Rectal smooth muscle tissue (tissue), 1 donor: ENCODE results near the gene GIGYF2.
A peak's percentile ranks its signal among the peaks of the same experiment; 100 is the strongest.
"Not testable (repeated sequence)": the region's sequence is repeated elsewhere in the genome, so short reads cannot be mapped to it uniquely, and the experiment has no call there.

Experiments
- H3K27ac ChIP-seq: one replicate; pipeline ENCODE4 v1.7.0; 2013; ENCODE audit warnings: low read depth, low read length, inconsistent platforms
- H3K27me3 ChIP-seq: one replicate; pipeline ENCODE4 v1.7.0; 2013; ENCODE audit warnings: low read length; ENCODE audit not compliant: control insufficient read depth, insufficient read depth
- H3K36me3 ChIP-seq: one replicate; pipeline ENCODE4 v1.7.0; 2013; ENCODE audit warnings: low read length; ENCODE audit not compliant: control insufficient read depth, insufficient read depth
- H3K4me1 ChIP-seq: one replicate; pipeline ENCODE4 v1.7.0; 2013; ENCODE audit warnings: low read length; ENCODE audit not compliant: control insufficient read depth, insufficient read depth
- H3K4me3 ChIP-seq: one replicate; pipeline ENCODE4 v1.7.0; 2013; ENCODE audit warnings: low read length
- H3K9ac ChIP-seq: one replicate; pipeline ENCODE4 v1.7.0; 2013; ENCODE audit warnings: low read length

GIGYF2 gene

GRCh38 chr2:232693344-232693743 is 3.8 kb upstream of the GIGYF2 start:
- Histone ChIP-seq H3K27ac (no peak overlapping the region), H3K9ac (no peak overlapping the region), H3K27me3 (no peaks in the 10 kb centered on the region), H3K36me3 (no peaks in the 10 kb centered on the region), H3K4me1 (peaks cover 5% of the 10 kb centered on the region), H3K4me3 (no peak overlapping the region)

- Histone ChIP-seq H3K9ac (peak overlapping the region; percentile 40), H3K4me3 (peak overlapping the region; percentile 78), H3K27me3 (no peaks in the 10 kb centered on the region), H3K36me3 (no peaks in the 10 kb centered on the region), H3K4me1 (peaks cover 12% of the 10 kb centered on the region), H3K27ac (peak overlapping the region; percentile 90)
Measured at GRCh38 chr2:232696609-232697058, 497 bp upstream of the GIGYF2 start.

GRCh38 chr2:232697807-232698110 is 628 bp downstream of the GIGYF2 start:
- Histone ChIP-seq H3K4me3 (peak overlapping the region; percentile 99), H3K4me1 (peaks cover 12% of the 10 kb centered on the region), H3K27ac (peak overlapping the region; percentile 90), H3K36me3 (no peaks in the 10 kb centered on the region), H3K27me3 (no peaks in the 10 kb centered on the region), H3K9ac (peak overlapping the region; percentile 63)

GRCh38 chr2:232698556-232699091 is 1.5 kb downstream of the GIGYF2 start:
- Histone ChIP-seq H3K4me1 (peaks cover 12% of the 10 kb centered on the region), H3K4me3 (peak overlapping the region; percentile 99), H3K27ac (no peak overlapping the region), H3K36me3 (peaks cover 1% of the 10 kb centered on the region), H3K9ac (no peak overlapping the region), H3K27me3 (no peaks in the 10 kb centered on the region)

- Histone ChIP-seq H3K27me3 (no peaks in the 10 kb centered on the region), H3K4me1 (peaks cover 12% of the 10 kb centered on the region), H3K4me3 (no peak overlapping the region), H3K27ac (no peak overlapping the region), H3K9ac (no peak overlapping the region), H3K36me3 (peaks cover 5% of the 10 kb centered on the region)
Measured at GRCh38 chr2:232699110-232699509, 2.0 kb downstream of the GIGYF2 start.

- Histone ChIP-seq H3K36me3 (peaks cover 5% of the 10 kb centered on the region), H3K4me3 (no peak overlapping the region), H3K9ac (no peak overlapping the region), H3K27ac (no peak overlapping the region), H3K4me1 (peaks cover 12% of the 10 kb centered on the region), H3K27me3 (no peaks in the 10 kb centered on the region)
Measured at GRCh38 chr2:232700154-232700553, 3.0 kb downstream of the GIGYF2 start.

- no peak overlapping the region for H3K4me3 ChIP-seq
- no peaks in the 10 kb centered on the region for H3K27me3 ChIP-seq
- no peak overlapping the region for H3K9ac ChIP-seq
- H3K36me3 ChIP-seq: peaks cover 5% of the 10 kb centered on the region
- no peak overlapping the region for H3K27ac ChIP-seq
- no peaks in the 10 kb centered on the region for H3K4me1 ChIP-seq
Measured at GRCh38 chr2:232707076-232707475, 9.9 kb downstream of the GIGYF2 start.

GRCh38 chr2:232713505-232713904 is 16.4 kb downstream of the GIGYF2 start:
- Histone ChIP-seq H3K4me1 (no peaks in the 10 kb centered on the region), H3K36me3 (no peaks in the 10 kb centered on the region), H3K4me3 (no peak overlapping the region), H3K9ac (no peak overlapping the region), H3K27me3 (no peaks in the 10 kb centered on the region), H3K27ac (no peak overlapping the region)

GRCh38 chr2:232714969-232715368 is 17.8 kb downstream of the GIGYF2 start:
- Histone ChIP-seq H3K4me1 (no peaks in the 10 kb centered on the region), H3K27ac (no peak overlapping the region), H3K27me3 (no peaks in the 10 kb centered on the region), H3K4me3 (no peak overlapping the region), H3K9ac (no peak overlapping the region), H3K36me3 (no peaks in the 10 kb centered on the region)

- not testable (repeated sequence) for H3K36me3 ChIP-seq, H3K4me3 ChIP-seq, H3K27ac ChIP-seq, H3K4me1 ChIP-seq, H3K27me3 ChIP-seq, H3K9ac ChIP-seq
Measured at GRCh38 chr2:232720056-232720455, 22.9 kb downstream of the GIGYF2 start.

- peaks cover 2% of the 10 kb centered on the region for H3K36me3 ChIP-seq
- no peak overlapping the region for H3K9ac ChIP-seq
- no peak overlapping the region for H3K27ac ChIP-seq
- no peaks in the 10 kb centered on the region for H3K4me1 ChIP-seq
- no peak overlapping the region for H3K4me3 ChIP-seq
- H3K27me3 ChIP-seq: no peaks in the 10 kb centered on the region
Measured at GRCh38 chr2:232721261-232721660, 24.1 kb downstream of the GIGYF2 start.

- no peak overlapping the region for H3K27ac ChIP-seq
- H3K4me3 ChIP-seq: no peak overlapping the region
- no peaks in the 10 kb centered on the region for H3K4me1 ChIP-seq
- H3K27me3 ChIP-seq: no peaks in the 10 kb centered on the region
- no peak overlapping the region for H3K9ac ChIP-seq
- peaks cover 2% of the 10 kb centered on the region for H3K36me3 ChIP-seq
Measured at GRCh38 chr2:232721882-232722281, 24.8 kb downstream of the GIGYF2 start.

GRCh38 chr2:232723027-232723426 is 25.9 kb downstream of the GIGYF2 start:
- H3K27ac ChIP-seq: no peak overlapping the region
- H3K36me3 ChIP-seq: peaks cover 4% of the 10 kb centered on the region
- H3K9ac ChIP-seq: no peak overlapping the region

More at GRCh38 chr2:232723027-232723426, 25.9 kb downstream of the GIGYF2 start:
- H3K4me3 ChIP-seq: no peak overlapping the region
- no peaks in the 10 kb centered on the region for H3K4me1 ChIP-seq
- H3K27me3 ChIP-seq: no peaks in the 10 kb centered on the region
